Panc1 (cell line): ENCODE measurements around the gene SBNO2. TPM values are rescaled to one million over a fixed set of nuclear protein-coding genes. Genes with fewer than 3 reads are reported as not detected.

Source experiments
- ATAC-seq: fragments of 200-7000 bp; cut with Tn5 transposase; 2 replicates; pipeline ENCODE4 v1.9.1; 2020; ENCODE audit warnings: mild to moderate bottlenecking, moderate library complexity
- BruUV-seq: library from RNA; stranded (reverse); fragments of 400-500 nt; replicated peaks from 2 replicates; lab custom pipeline; 2021; lab: Mats Ljungman, UMichigan
- CTCF ChIA-PET: fragments of 300-600 bp; sonication (Branson Sonifier 250); formaldehyde crosslinking; loops from one replicate; lab custom pipeline; 2022; ENCODE audit warnings: antibody characterized with exemption; lab: Charles Lee
- POLR2A ChIA-PET: fragments of 300-600 bp; sonication (Branson Sonifier 250); formaldehyde crosslinking; loops from one replicate; lab custom pipeline; 2022; ENCODE audit warnings: antibody characterized with exemption; lab: Charles Lee
- DNase-seq: peaks from one replicate; pipeline ENCODE4 v3.0.0-alpha.2; 2010; ENCODE audit warnings: low read depth, low spot score
- H3K27ac ChIP-seq: 2 replicates; pipeline ENCODE4 v1.5.1; 2011; ENCODE audit warnings: mild to moderate bottlenecking, low read length, inconsistent platforms
- H3K27me3 ChIP-seq: fragments of 200-500 bp; sonication (Bioruptor generic); 2 replicates; pipeline ENCODE4 v1.6.0; 2014; ENCODE audit warnings: low read length, inconsistent platforms; ENCODE audit not compliant: control insufficient read depth, insufficient read depth
- H3K36me3 ChIP-seq: fragments of 200-500 bp; sonication (Bioruptor generic); 2 replicates; pipeline ENCODE4 v1.5.1; 2014; ENCODE audit warnings: inconsistent platforms, mild to moderate bottlenecking, low read length, moderate library complexity; ENCODE audit not compliant: control insufficient read depth, insufficient read depth
- H3K4me1 ChIP-seq: 2 replicates; pipeline ENCODE4 v1.5.1; 2011; ENCODE audit warnings: inconsistent platforms, mild to moderate bottlenecking, low read length, moderate library complexity; ENCODE audit not compliant: control insufficient read depth, insufficient read depth
- H3K4me3 ChIP-seq, 2 experiments: 2 replicates each; pipeline ENCODE4 v1.5.1; 2011 to 2012; ENCODE audit warnings: low read depth in 2 of 2, low read length in 2 of 2, mild to moderate bottlenecking in 2 of 2, inconsistent platforms in 1 of 2, moderate library complexity in 1 of 2
- H3K9me3 ChIP-seq: fragments of 200-500 bp; sonication (Bioruptor generic); 2 replicates; pipeline ENCODE4 v1.5.1; 2014; ENCODE audit warnings: low read depth, mild to moderate bottlenecking, inconsistent platforms, low read length, moderate library complexity; ENCODE audit not compliant: control insufficient read depth, insufficient read depth
- CTCF ChIP-seq: fragments of 450-650 bp; IDR thresholded peaks from 2 replicates; pipeline ENCODE4 v1.5.1; 2017; ENCODE audit warnings: mild to moderate bottlenecking
- POLR2AphosphoS5 ChIP-seq: IDR thresholded peaks from 2 replicates; pipeline ENCODE4 v1.6.1; 2012; ENCODE audit warnings: mild to moderate bottlenecking, low read depth, low read length, moderate library complexity
- REST ChIP-seq, 2 experiments: IDR thresholded peaks; 2 replicates each; pipeline ENCODE4 v1.6.1; 2011 to 2012; ENCODE audit warnings: low read depth in 2 of 2, control low read depth in 1 of 2, low read length in 1 of 2, mild to moderate bottlenecking in 1 of 2, moderate library complexity in 1 of 2; ENCODE audit not compliant: insufficient read depth in 1 of 2
- SIN3A ChIP-seq: IDR thresholded peaks from 2 replicates; pipeline ENCODE4 v1.6.1; 2012; ENCODE audit warnings: low read depth, mild to moderate bottlenecking, low read length, moderate library complexity, borderline replicate concordance; ENCODE audit not compliant: insufficient read depth
- TCF7L2 ChIP-seq: IDR thresholded peaks from 2 replicates; pipeline ENCODE4 v1.6.1; 2011; ENCODE audit warnings: mild to moderate bottlenecking, low read depth, low read length, inconsistent platforms
- in situ Hi-C: cut with HindIII; loops from 2 replicates; pipeline ENCODE4 v1.10.0; 2016; ENCODE audit warnings: low sequenced_read_pairs, low pct_unique_long_range_greater_than_20kb
- intact Hi-C: fragments of 100-400 bp; cut with micrococcal nuclease; formaldehyde crosslinking; loops from one replicate; pipeline ENCODE4 v1.10.0; 2022; ENCODE audit not compliant: unreplicated experiment
- total RNA-seq: library from RNA; stranded (reverse); gene quantifications from one replicate; pipeline ENCODE4 v1.2.1, GENCODE V29; 2021; ENCODE audit not compliant: unreplicated experiment

SBNO2 gene
- total RNA-seq, 1 experiment from 2014 or later: 101 TPM

- Histone ChIP-seq H3K27ac (peak overlapping the region; percentile 83), H3K4me1 (peaks cover 39% of the 10 kb centered on the region), H3K27me3 (no peaks in the 10 kb centered on the region), H3K36me3 (no peaks in the 10 kb centered on the region), H3K9me3 (no peaks in the 10 kb centered on the region), H3K4me3 (no peak overlapping the region)
- ATAC-seq (peak; percentile 13), DNase-seq (no peak)
- POLR2A ChIA-PET: no interaction called here
- BruUV-seq: no TSS peak
- CTCF ChIA-PET: no interaction called here
- intact Hi-C loops (no loop called here), in situ Hi-C loops (no loop called here)
- TF ChIP-seq REST (IDR thresholded peaks at IDR 0.05; ENCODE audit: insufficient read depth in 1 of 2, low read depth in 2 of 2, low read length in 1 of 2) (no peak), POLR2AphosphoS5 (peak; percentile 17; the same call in 1 of the 2 replicates), SIN3A (no peak), CTCF (no peak), TCF7L2 (peak; percentile 45; the same call in 1 of the 2 replicates)
Measured at GRCh38 chr19:1155352-1156304, 18.4 kb downstream of the SBNO2 start.

- ChIA-PET POLR2A (no interaction called here), CTCF (no interaction called here)
- in situ Hi-C loops (no loop called here), intact Hi-C loops (no loop called here)
- Histone ChIP-seq H3K36me3 (no peaks in the 10 kb centered on the region), H3K27me3 (no peaks in the 10 kb centered on the region), H3K4me3 (no peak overlapping the region), H3K9me3 (no peaks in the 10 kb centered on the region), H3K27ac (peak overlapping the region; percentile 83), H3K4me1 (peaks cover 31% of the 10 kb centered on the region)
- peak; percentile 37 for ATAC-seq
- DNase-seq: no peak
- no peak for TF ChIP-seq TCF7L2
- TF ChIP-seq POLR2AphosphoS5: peak; percentile 40; the same call in 1 of the 2 replicates
- BruUV-seq: no TSS peak
Measured at GRCh38 chr19:1154731-1155351, 19.2 kb downstream of the SBNO2 start.
